ENCODE data around the gene HNRNPH1. TPM values are rescaled to one million over a fixed set of nuclear protein-coding genes. Genes with fewer than 3 reads are reported as not detected.

The HNRNPH1 gene
- total RNA-seq, 6 experiments from 2014 or later, result 140 to 305 (median 219) TPM

DNA sequence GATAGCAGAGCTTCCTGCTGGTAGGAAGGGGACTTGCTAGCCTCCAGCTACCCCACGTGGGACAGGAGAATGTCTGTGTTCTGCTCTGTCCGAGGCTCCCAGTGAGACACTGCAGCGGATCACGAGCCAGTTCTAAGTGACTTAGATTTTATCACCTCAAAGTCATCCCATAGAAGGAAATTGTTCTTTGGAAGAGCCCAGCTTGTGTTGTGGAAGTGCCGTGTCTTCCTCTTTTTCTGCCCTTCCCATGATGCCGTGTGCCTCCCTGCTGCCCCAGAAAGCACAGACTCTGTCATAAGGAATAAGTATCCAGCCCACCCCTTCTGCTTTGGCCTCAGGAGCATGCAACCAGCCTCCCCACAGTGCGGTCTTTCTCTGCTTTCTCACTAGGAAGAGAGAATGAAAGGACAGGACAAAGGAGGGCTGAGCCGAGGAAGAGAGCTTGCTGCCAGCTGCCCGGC is 37.5 kb downstream of the HNRNPH1 start:
- H3K4me3 ChIP-seq, result no peak overlapping the region
- H3K4me1 ChIP-seq, result no peaks in the 10 kb centered on the region
- DNase-seq (no peak), ATAC-seq (peak; percentile 12 to 69 (median 66))
- WGBS (ENCODE audit: insufficient coverage, low coverage, low lambda C conversion rate, missing lambda C conversion rate), result 50% methylated on average over 4 of the region's 9 CpGs
- H3K36me3 ChIP-seq, result peaks cover 0 to 43% (median 20%) of the 10 kb centered on the region in 4 donors
- H3K9me3 ChIP-seq, result no peaks in the 10 kb centered on the region
- H3K27me3 ChIP-seq, result no peaks in the 10 kb centered on the region
- intact Hi-C loops (cut with DNase I), result no loop called here
- TF ChIP-seq POLR2A (IDR thresholded peaks at IDR 0.05), result no peak
- TF ChIP-seq, protein P1, sequence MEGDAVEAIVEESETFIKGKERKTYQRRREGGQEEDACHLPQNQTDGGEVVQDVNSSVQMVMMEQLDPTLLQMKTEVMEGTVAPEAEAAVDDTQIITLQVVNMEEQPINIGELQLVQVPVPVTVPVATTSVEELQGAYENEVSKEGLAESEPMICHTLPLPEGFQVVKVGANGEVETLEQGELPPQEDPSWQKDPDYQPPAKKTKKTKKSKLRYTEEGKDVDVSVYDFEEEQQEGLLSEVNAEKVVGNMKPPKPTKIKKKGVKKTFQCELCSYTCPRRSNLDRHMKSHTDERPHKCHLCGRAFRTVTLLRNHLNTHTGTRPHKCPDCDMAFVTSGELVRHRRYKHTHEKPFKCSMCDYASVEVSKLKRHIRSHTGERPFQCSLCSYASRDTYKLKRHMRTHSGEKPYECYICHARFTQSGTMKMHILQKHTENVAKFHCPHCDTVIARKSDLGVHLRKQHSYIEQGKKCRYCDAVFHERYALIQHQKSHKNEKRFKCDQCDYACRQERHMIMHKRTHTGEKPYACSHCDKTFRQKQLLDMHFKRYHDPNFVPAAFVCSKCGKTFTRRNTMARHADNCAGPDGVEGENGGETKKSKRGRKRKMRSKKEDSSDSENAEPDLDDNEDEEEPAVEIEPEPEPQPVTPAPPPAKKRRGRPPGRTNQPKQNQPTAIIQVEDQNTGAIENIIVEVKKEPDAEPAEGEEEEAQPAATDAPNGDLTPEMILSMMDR (IDR thresholded peaks at IDR 0.05), result no peak
- no peak overlapping the region for H3K27ac ChIP-seq

DNA sequence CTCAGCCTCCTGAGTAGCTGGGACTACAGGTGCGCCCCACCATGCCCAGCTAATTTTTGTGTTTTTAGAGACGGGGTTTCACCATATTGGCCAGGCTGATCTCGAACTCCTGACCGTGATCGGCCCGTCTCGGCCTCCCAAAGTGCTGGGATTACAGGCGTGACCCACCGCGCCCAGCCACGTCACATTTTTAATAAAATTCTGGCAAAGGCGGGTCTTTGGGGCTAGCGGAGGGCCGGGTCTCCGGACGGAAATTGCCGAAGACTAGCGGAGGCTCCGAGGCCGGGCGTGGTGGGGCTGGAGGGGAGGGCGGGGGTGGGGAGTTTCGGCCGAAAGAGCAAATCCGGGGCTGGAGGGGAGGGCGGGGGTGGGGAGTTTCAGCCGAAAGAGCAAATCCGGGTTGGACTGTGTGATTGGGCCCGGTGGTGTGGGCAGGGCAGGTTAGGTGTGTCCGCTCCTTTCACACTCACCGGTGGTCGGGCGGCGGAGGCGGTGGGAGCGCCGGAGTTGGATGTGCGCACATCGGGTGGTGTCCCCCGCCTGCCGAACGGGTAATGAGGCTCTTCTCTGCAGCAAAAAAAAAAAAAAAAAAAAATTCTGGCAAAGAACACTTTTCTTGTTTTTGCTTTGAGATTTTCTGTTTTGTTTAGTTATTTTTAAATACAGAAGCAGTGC is 46.0 kb downstream of the HNRNPH1 start:
- intact Hi-C loops (cut with DNase I), result no loop called here
- TF ChIP-seq POLR2A (IDR thresholded peaks at IDR 0.05), result no peak
- ATAC-seq, result no peak
- Histone ChIP-seq H3K27me3 (no peaks in the 10 kb centered on the region), H3K36me3 (peaks cover 0 to 9% (median 2%) of the 10 kb centered on the region in 4 donors), H3K4me3 (no peak overlapping the region), H3K4me1 (peaks cover 0 to 51% (median 20%) of the 10 kb centered on the region in 4 donors), H3K9me3 (no peaks in the 10 kb centered on the region), H3K27ac (peak overlapping the region in 1 of 3 donors; percentile 52)
- DNase-seq, result no peak
- 87% methylated on average over 40 of the region's 42 CpGs for WGBS (ENCODE audit: insufficient coverage, low coverage, low lambda C conversion rate, missing lambda C conversion rate)

DNA sequence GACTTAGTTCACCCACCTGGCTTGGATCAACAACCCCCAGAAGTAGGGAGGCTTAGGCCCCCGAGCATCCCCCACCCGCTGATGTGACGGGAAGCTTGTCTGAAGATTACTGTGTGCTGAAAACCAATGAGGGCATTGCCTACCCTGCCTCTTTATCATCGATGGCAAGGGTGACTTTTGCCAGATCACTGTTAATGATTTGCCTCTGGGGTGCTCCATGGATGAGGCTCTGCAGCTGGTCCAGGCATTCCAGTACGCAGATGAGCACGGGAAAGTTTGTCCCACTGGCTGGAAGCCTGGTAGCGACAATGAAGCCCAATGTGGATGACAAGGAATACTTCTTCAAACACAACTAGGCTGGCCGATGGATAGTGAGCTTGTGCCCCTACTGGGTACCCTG is 51.1 kb downstream of the HNRNPH1 start:
- no peaks in the 10 kb centered on the region for H3K27me3 ChIP-seq
- H3K9me3 ChIP-seq, result no peaks in the 10 kb centered on the region
- H3K36me3 ChIP-seq, result peaks cover 0 to 36% (median 18%) of the 10 kb centered on the region in 4 donors
- no peak overlapping the region for H3K27ac ChIP-seq
- DNase-seq (peak; percentile 51 to 77 (median 69)), ATAC-seq (peak; percentile 86 to 96 (median 92))
- no peak for TF ChIP-seq POLR2A (IDR thresholded peaks at IDR 0.05)
- TF ChIP-seq, protein P1 (IDR thresholded peaks at IDR 0.05), result no peak
- H3K4me3 ChIP-seq, result no peak overlapping the region
- H3K4me1 ChIP-seq, result peaks cover 0 to 45% (median 22%) of the 10 kb centered on the region in 4 donors
- 25% methylated on average over 7 of the region's 8 CpGs for WGBS (ENCODE audit: insufficient coverage, low coverage, low lambda C conversion rate, missing lambda C conversion rate)
- intact Hi-C loops (cut with DNase I), result no loop called here

DNA sequence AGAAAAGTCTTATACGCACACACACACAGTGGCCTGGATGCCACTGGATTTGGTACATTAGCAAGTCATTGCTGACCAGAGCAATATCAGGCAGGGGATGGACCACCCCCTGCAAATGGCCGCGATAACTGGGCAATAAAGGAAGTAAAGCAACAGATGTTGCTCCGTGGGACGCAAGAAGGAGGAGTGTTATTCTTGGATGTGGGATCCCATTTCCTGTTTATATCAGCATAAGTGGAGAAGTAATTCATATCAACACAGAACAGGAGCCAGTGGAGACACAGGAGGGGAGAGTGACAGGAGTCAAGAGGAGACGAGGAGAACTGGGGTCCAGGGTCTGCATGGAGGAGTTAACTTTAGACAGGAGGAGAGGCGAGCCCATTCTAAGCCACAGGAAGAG is 54.8 kb downstream of the HNRNPH1 start:
- peak in 3 of 4 donors; percentile 10 to 36 (median 31) for ATAC-seq
- no peak for DNase-seq
- 55% methylated on average over 6 of the region's 7 CpGs for WGBS (ENCODE audit: insufficient coverage, low coverage, low lambda C conversion rate, missing lambda C conversion rate)

More for the DNA sequence above, 54.8 kb downstream of the HNRNPH1 start:
- Histone ChIP-seq H3K27ac (no peak overlapping the region), H3K4me1 (peaks cover 0 to 18% (median 6%) of the 10 kb centered on the region in 4 donors), H3K36me3 (peaks cover 0 to 49% (median 23%) of the 10 kb centered on the region in 4 donors), H3K9me3 (no peaks in the 10 kb centered on the region), H3K4me3 (no peak overlapping the region), H3K27me3 (no peaks in the 10 kb centered on the region)
- TF ChIP-seq, protein P1 (IDR thresholded peaks at IDR 0.05), result no peak
- intact Hi-C loops (cut with DNase I), result loop anchor here in 1 of 2 donors (10.0 kb wide), 1 partner anchor 46 kb away; no protein-coding TSS in a partner anchor
